K562 (cell line): ENCODE results near the gene MTERF4. TPM values are rescaled to one million over a fixed set of nuclear protein-coding genes. Genes with fewer than 3 reads are reported as not detected.

Experiments
- ATAC-seq: fragments of 200-7000 bp; cut with Tn5 transposase; 3 replicates; pipeline ENCODE4 v1.9.1; 2020; ENCODE audit warnings: moderate library complexity
- BruUV-seq: library from RNA; stranded (reverse); fragments of 400-500 nt; replicated peaks from 2 replicates; lab custom pipeline; 2021; lab: Mats Ljungman, UMichigan
- CTCF ChIA-PET: fragments of 300-600 bp; formaldehyde crosslinking; extraction: SDS; loops from one replicate; lab custom pipeline; 2021; ENCODE audit warnings: low intra/inter-chr PET ratio; lab: Yijun Ruan, JAX
- POLR2A ChIA-PET: fragments of 300-600, 350-650 bp; sonication (Branson Sonifier 250); formaldehyde crosslinking; extraction: SDS; loops from one replicate; lab custom pipeline; 2021; ENCODE audit warnings: antibody characterized with exemption, inconsistent platforms; lab: Yijun Ruan, JAX
- DNase-seq, 4 experiments: peaks; one replicate each; pipeline versions ENCODE4 v3.0.0 to v3.0.0-alpha.2; 2011 to 2018; ENCODE audit warnings: low spot score in 3 of 4, mixed read lengths in 3 of 4; ENCODE audit errors: extremely low read depth in 1 of 4
- FAIRE-seq: peaks from 2 replicates; lab custom pipeline; 2011; peaks lifted over from hg19 to GRCh38; lab: Jason Lieb, UNC
- H2AFZ ChIP-seq: 2 replicates; pipeline ENCODE4 v1.6.0; 2011; ENCODE audit warnings: low read depth, low read length, control low read depth, inconsistent platforms
- H3K27ac ChIP-seq: fragments of 200-600 bp; 3 replicates; pipeline ENCODE4 v1.8.0; 2011; ENCODE audit warnings: low read depth, mild to moderate bottlenecking, control low read depth, inconsistent platforms, low read length, moderate library complexity, mixed read lengths; ENCODE audit errors: extremely low read depth
- H3K27me3 ChIP-seq, 2 experiments: fragments of 300-600 bp in 1 of 2; 2 replicates in 1 of 2; 3 replicates in 1 of 2; pipeline versions ENCODE4 v1.6.0 to v1.8.0; 2011; ENCODE audit warnings: inconsistent platforms in 2 of 2, low read length in 2 of 2, mild to moderate bottlenecking in 1 of 2, mixed read lengths in 1 of 2, moderate library complexity in 1 of 2; ENCODE audit not compliant: control insufficient read depth in 2 of 2, insufficient read depth in 2 of 2
- H3K36me3 ChIP-seq: fragments of 300-600 bp; 3 replicates; pipeline ENCODE4 v1.8.0; 2011; ENCODE audit warnings: mild to moderate bottlenecking, low read length, inconsistent platforms; ENCODE audit not compliant: control insufficient read depth, insufficient read depth
- H3K4me1 ChIP-seq, 2 experiments: fragments of 200-600 bp in 1 of 2; replicated peaks in 1 of 2; 2 replicates in 1 of 2; 3 replicates in 1 of 2; pipeline versions ENCODE4 v1.5.1 to v1.8.0; 2011; ENCODE audit warnings: inconsistent platforms in 2 of 2, low read length in 2 of 2, mild to moderate bottlenecking in 1 of 2, mixed read lengths in 1 of 2, moderate library complexity in 1 of 2; ENCODE audit not compliant: control insufficient read depth in 2 of 2, insufficient read depth in 2 of 2
- H3K4me2 ChIP-seq: 2 replicates; pipeline ENCODE4 v1.6.1; 2011; ENCODE audit warnings: low read length, control low read depth, inconsistent platforms, mixed read lengths; ENCODE audit not compliant: insufficient read depth
- H3K4me3 ChIP-seq: fragments of 200-600 bp; sonication (generic), shearing (Covaris generic); 2 replicates; pipeline ENCODE4 v1.5.1; 2016; ENCODE audit warnings: control low read depth, inconsistent platforms
- H3K79me2 ChIP-seq: fragments of 200-600 bp; 3 replicates; pipeline ENCODE4 v1.8.0; 2011; ENCODE audit warnings: low read length, inconsistent platforms; ENCODE audit not compliant: control insufficient read depth, insufficient read depth
- H3K9ac ChIP-seq, 2 experiments: 2 replicates each; pipeline versions ENCODE4 v1.6.0 to v1.6.1; 2011; ENCODE audit warnings: low read depth in 2 of 2, low read length in 2 of 2, control low read depth in 1 of 2, inconsistent platforms in 1 of 2, mild to moderate bottlenecking in 1 of 2, mixed read lengths in 1 of 2; ENCODE audit not compliant: insufficient read depth in 1 of 2
- H3K9me1 ChIP-seq: one replicate; pipeline ENCODE4 v1.6.0; 2011; ENCODE audit warnings: inconsistent platforms, mild to moderate bottlenecking, low read length, moderate library complexity; ENCODE audit not compliant: control insufficient read depth, insufficient read depth
- H3K9me3 ChIP-seq: replicated peaks from 2 replicates; pipeline ENCODE4 v1.5.1; 2011; ENCODE audit warnings: low read depth, low read length, inconsistent platforms; ENCODE audit not compliant: control insufficient read depth, insufficient read depth
- H4K20me1 ChIP-seq: replicated peaks from 2 replicates; pipeline ENCODE4 v1.6.1; 2011; ENCODE audit warnings: low read length, inconsistent platforms, mixed read lengths; ENCODE audit not compliant: control insufficient read depth, insufficient read depth
- EP300 ChIP-seq: IDR thresholded peaks from 2 replicates; pipeline ENCODE4 v1.6.1; 2012; ENCODE audit warnings: low read length, improper control_type of control experiment
- EZH2 ChIP-seq: IDR thresholded peaks from 2 replicates; pipeline ENCODE4 v1.6.1; 2012; ENCODE audit warnings: low read depth, mild to moderate bottlenecking, inconsistent platforms, low read length, borderline replicate concordance
- FOXK1 ChIP-seq: sonication (generic); formaldehyde crosslinking; IDR thresholded peaks from 2 replicates; pipeline ENCODE4 v1.8.0; 2022; ENCODE audit warnings: missing genetic modification reagents, mild to moderate bottlenecking, borderline replicate concordance
- IRF1 ChIP-seq: sonication (generic); formaldehyde crosslinking; IDR thresholded peaks from 2 replicates; pipeline ENCODE4 v1.8.0; 2022; ENCODE audit warnings: missing genetic modification reagents, mild to moderate bottlenecking, borderline replicate concordance
- POLR2AphosphoS2 ChIP-seq: IDR thresholded peaks from 2 replicates; pipeline ENCODE4 v1.6.1; 2012; ENCODE audit warnings: low read length, improper control_type of control experiment
- ZKSCAN3 ChIP-seq: fragments of 250-450 bp; sonication (Bioruptor Pico); IDR thresholded peaks from 2 replicates; pipeline ENCODE4 v1.4.0; 2020
- WGBS: fragments of 100-300 bp; shearing (Covaris generic); methylation state at CpG from one replicate; pipeline ENCODE4 v1.1.6; 2016; ENCODE audit warnings: low coverage, mixed read lengths; ENCODE audit not compliant: insufficient coverage; ENCODE audit errors: missing lambda C conversion rate; 5-methylcytosine and 5-hydroxymethylcytosine counted together
- in situ Hi-C: fragments of 300-500 bp; cut with MboI; formaldehyde crosslinking; loops from 4 replicates; pipeline ENCODE4 v1.15.0; 2018; ENCODE audit warnings: inconsistent platforms, mixed read lengths
- intact Hi-C: fragments of 100-400 bp; cut with micrococcal nuclease; formaldehyde crosslinking; loops from 2 replicates; pipeline ENCODE4 v1.14.2; 2022
- polyA plus RNA-seq, 8 experiments: library from polyadenylated mRNA; depleted of rRNA in 4 of 8; stranded (reverse) in 5 of 8; unstranded in 3 of 8; fragments of >200 nt; fragmentation: Nextera tagmentation in 2 of 8; fragmentation: Illumina TruSeq in 1 of 8; extraction: Ambion mirVana in 2 of 8; extraction: Trizol in 1 of 8; gene quantifications; 2 replicates each; pipeline versions ENCODE4 v1.2.1 to v1.2.3, GENCODE V29; 2011 to 2014; ENCODE audit warnings: inconsistent platforms in 1 of 8, missing spikeins in 1 of 8
- total RNA-seq, 7 experiments: library from RNA; depleted of rRNA in 6 of 7; stranded (reverse); fragments of >200 nt in 6 of 7; fragmentation: Illumina TruSeq in 2 of 7; extraction: Trizol in 2 of 7; gene quantifications; 2 replicates each; pipeline versions ENCODE4 v1.2.1 to v1.2.3, GENCODE V29; 2011 to 2021; ENCODE audit warnings: low replicate concordance in 1 of 7
- TF ChIP-seq, protein P1 (sequence below): IDR thresholded peaks from 2 replicates; pipeline ENCODE4 v1.6.1; 2011; ENCODE audit warnings: borderline replicate concordance, low read depth, mild to moderate bottlenecking, moderate library complexity, low read length; ENCODE audit not compliant: insufficient read depth, poor library complexity, severe bottlenecking

Gene MTERF4
- total and polyA plus RNA-seq, 9 of the 15 experiments (the other 6 are each of a cell fraction or from before 2014, with no cell fraction given): 15.3 to 29.6 (median 21.2) TPM

DNA sequence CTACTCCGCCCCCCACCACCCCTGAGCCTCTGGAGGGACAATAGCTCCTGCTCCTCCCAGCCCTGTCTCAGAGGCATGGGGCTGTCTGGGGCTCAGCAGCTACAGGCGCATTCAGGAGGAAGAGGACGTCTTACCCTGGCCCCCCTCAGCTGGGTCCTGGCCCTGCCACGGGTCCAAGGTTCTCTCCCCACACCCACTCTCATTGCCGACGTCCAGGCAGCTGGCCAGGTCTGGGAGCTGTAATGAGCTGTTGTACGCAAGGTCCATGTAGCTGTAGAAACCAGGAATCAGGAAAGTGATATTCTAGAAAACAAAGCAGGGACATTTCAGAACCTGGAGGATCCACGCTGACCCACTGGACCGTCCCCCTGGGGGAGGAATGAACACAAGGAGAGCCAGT is 33.6 kb upstream of the MTERF4 start:
- BruUV-seq: no TSS peak
- Histone ChIP-seq H3K4me1 (0 out of 5 replicates have a peak, but pooled peaks cover 0 to 6% of the 10 kb centered on the region in 2 experiments), H3K4me3 (no peak overlapping the region), H2AFZ (no peak overlapping the region), H3K9me1 (no peaks in the 10 kb centered on the region), H3K9ac (no peak overlapping the region), H3K27ac (no peak overlapping the region), H3K79me2 (no peaks in the 10 kb centered on the region), H3K36me3 (peaks cover 34% of the 10 kb centered on the region; the same call in 1 of the 3 replicates), H4K20me1 (no peaks in the 10 kb centered on the region), H3K27me3 (no peaks in the 10 kb centered on the region), H3K9me3 (no peaks in the 10 kb centered on the region), H3K4me2 (no peak overlapping the region)
- 78% methylated on average over 7 of the region's 9 CpGs for WGBS
- POLR2A ChIA-PET: interaction anchor here (0.6 kb wide), 1 partner anchor 43 kb away, joined by 3 read pairs; no protein-coding TSS in a partner anchor
- no peak for FAIRE-seq
- intact Hi-C loops: no loop called here
- no peak for ATAC-seq
- CTCF ChIA-PET: no interaction called here
- no peak for TF ChIP-seq EZH2
- no peak for TF ChIP-seq EP300
- TF ChIP-seq IRF1 (CRISPR knock-in tag): no peak
- DNase-seq: no peak
- in situ Hi-C loops: no loop called here

DNA sequence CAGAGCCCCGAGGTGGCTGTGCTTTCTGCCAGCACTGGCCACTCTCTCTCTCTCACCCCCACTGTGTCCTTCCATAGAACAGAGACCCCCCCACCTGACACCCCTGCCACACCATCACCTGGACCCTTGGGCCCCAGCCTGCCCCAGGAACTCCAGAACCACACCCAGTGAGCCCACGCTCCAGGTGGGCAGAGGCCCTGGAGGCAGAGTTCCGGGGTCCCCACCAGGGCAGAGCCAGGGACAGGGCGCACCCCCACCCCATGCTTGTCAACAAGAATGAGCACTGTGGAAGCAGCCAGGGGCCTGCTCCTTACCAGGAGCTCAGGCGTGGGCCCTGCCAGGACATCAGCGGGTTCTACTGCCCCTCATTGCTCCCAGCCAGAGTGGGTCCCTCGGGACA is 32.6 kb upstream of the MTERF4 start:
- DNase-seq: no peak
- no peaks in the 10 kb centered on the region for H4K20me1 ChIP-seq
- intact Hi-C loops: no loop called here
- no peaks in the 10 kb centered on the region for H3K9me1 ChIP-seq
- H3K4me1 ChIP-seq: 0 out of 5 replicates have a peak, but pooled peaks cover 0 to 5% of the 10 kb centered on the region in 2 experiments
- no peak for ATAC-seq
- H3K36me3 ChIP-seq: peaks cover 27% of the 10 kb centered on the region; the same call in 1 of the 3 replicates
- ChIA-PET CTCF (no interaction called here), POLR2A (interaction anchor here (0.6 kb wide), 1 partner anchor 78 kb away, joined by 3 read pairs; no protein-coding TSS in a partner anchor)
- no peaks in the 10 kb centered on the region for H3K27me3 ChIP-seq
- FAIRE-seq: no peak
- no peak overlapping the region for H3K4me2 ChIP-seq
- WGBS: 84% methylated on average over 4 of the region's 7 CpGs
- TF ChIP-seq, protein P1, sequence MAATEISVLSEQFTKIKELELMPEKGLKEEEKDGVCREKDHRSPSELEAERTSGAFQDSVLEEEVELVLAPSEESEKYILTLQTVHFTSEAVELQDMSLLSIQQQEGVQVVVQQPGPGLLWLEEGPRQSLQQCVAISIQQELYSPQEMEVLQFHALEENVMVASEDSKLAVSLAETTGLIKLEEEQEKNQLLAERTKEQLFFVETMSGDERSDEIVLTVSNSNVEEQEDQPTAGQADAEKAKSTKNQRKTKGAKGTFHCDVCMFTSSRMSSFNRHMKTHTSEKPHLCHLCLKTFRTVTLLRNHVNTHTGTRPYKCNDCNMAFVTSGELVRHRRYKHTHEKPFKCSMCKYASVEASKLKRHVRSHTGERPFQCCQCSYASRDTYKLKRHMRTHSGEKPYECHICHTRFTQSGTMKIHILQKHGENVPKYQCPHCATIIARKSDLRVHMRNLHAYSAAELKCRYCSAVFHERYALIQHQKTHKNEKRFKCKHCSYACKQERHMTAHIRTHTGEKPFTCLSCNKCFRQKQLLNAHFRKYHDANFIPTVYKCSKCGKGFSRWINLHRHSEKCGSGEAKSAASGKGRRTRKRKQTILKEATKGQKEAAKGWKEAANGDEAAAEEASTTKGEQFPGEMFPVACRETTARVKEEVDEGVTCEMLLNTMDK: no peak
- TF ChIP-seq ZKSCAN3 (CRISPR knock-in tag) (no peak), FOXK1 (CRISPR knock-in tag) (no peak), POLR2AphosphoS2 (no peak)
- TF ChIP-seq, all 486 proteins: peak for 0
- Histone ChIP-seq H3K4me3 (no peak overlapping the region), H2AFZ (no peak overlapping the region), H3K9ac (no peak overlapping the region), H3K9me3 (no peaks in the 10 kb centered on the region), H3K79me2 (no peaks in the 10 kb centered on the region), H3K27ac (no peak overlapping the region)
- in situ Hi-C loops: no loop called here
- BruUV-seq: no TSS peak
